GM10266 (cell line): ENCODE results near the gene NCOA1.

Experiments
- DNase-seq: peaks from one replicate; pipeline ENCODE4 v3.0.0; 2012; ENCODE audit errors: extremely low spot score
- CTCF ChIP-seq: IDR thresholded peaks from 2 replicates; pipeline ENCODE4 v1.5.1; 2012; ENCODE audit warnings: mild to moderate bottlenecking, low read depth; ENCODE audit not compliant: control insufficient read depth, insufficient read depth; ENCODE audit errors: missing control alignments

NCOA1 gene

DNA sequence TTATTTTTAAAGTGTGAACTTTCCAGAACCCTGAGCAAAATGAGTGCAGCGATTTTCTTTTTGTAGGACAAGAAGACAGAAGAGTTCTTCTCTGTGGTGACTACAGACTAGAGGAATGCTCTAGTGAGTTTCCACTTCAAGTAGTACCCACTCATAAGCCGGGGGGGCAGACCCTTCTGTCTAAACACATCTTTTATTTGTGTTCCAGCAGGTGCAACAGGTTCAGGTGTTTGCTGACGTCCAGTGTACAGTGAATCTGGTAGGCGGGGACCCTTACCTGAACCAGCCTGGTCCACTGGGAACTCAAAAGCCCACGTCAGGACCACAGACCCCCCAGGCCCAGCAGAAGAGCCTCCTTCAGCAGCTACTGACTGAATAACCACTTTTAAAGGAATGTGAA lies 277.0 kb downstream of the NCOA1 start:
- no peak for TF ChIP-seq CTCF
- DNase-seq: no peak

- no peak for TF ChIP-seq CTCF
- DNase-seq: no peak
Observed at GRCh38 chr2:24768601-24769000, 277.5 kb downstream of the NCOA1 start.

GRCh38 chr2:24771061-24771460 lies 280.0 kb downstream of the NCOA1 start:
- TF ChIP-seq CTCF: no peak
- no peak for DNase-seq

- DNase-seq: no peak
- TF ChIP-seq CTCF: no peak
Observed at GRCh38 chr2:24771764-24772586, 280.9 kb downstream of the NCOA1 start.

DNA sequence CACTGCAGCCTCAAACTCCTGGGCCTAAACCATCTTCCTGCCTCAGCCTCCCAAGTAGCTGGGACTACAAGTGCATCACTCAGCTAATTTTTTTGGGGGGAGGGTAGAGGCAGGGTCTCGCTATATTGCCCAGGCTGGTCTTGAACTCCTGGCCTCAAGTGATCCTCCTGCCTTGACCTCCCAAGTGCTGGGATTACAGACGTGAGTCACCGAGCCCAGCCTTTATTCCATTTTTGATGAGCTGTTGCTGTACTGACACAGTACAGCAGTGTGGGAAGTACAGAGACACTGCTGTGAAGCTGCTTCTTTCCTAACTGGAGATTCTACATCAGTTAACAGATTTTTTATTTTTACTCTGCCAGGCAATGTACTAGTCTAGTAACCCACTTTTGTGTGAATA lies 283.3 kb downstream of the NCOA1 start:
- no peak for DNase-seq
- no peak for TF ChIP-seq CTCF

- DNase-seq: no peak
- no peak for TF ChIP-seq CTCF
Observed at GRCh38 chr2:24779116-24779515, 288.1 kb downstream of the NCOA1 start.

DNA sequence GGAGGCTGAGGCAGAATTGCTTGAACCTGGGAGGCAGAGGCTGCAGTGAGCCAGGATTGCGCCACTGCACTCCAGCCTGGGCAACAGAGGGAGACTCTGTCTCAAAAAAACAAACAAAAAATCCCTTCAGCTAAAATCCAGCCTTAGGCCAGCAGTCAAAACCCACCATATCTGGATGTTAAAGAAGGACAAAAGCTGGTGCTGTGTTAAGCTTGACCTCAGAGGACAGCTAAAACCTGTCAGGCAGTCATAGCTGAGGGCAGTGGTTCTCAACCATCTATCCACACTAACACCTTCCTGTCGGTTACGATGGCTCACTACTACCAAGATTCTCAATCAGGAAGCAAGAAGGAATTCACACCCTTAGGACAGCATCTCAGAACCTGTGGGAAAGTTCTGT lies 292.6 kb downstream of the NCOA1 start:
- TF ChIP-seq CTCF: no peak

More for the DNA sequence above, 292.6 kb downstream of the NCOA1 start:
- DNase-seq: no peak
